Gastrocnemius medialis (tissue), 4 donors: Measurements from ENCODE around the gene COX8A. TPM values are rescaled to one million over a fixed set of nuclear protein-coding genes. Genes with fewer than 3 reads are reported as not detected.
A peak's percentile ranks its signal among the peaks of the same experiment; 100 is the strongest.

ENCODE experiments used
- ATAC-seq, 2 donors: fragments of 150-250 bp; one replicate each; pipeline ENCODE4 v1.9.1; 2016
- DNase-seq, 2 donors: peaks; one replicate each; pipeline ENCODE4 v3.0.0-alpha.2; 2019
- H3K27ac ChIP-seq, 4 donors: fragments of 200-600 bp; sonication (generic); 1 replicate in 1 of 4; 2 replicates in 3 of 4; pipeline ENCODE4 v1.5.1; 2016 to 2018; ENCODE audit warnings: mild to moderate bottlenecking in 2 of 4, moderate library complexity in 1 of 4
- H3K27me3 ChIP-seq, 3 donors: fragments of 200-600 bp; sonication (generic) in 2 of 3; 1 replicate in 1 of 3; 2 replicates in 2 of 3; pipeline versions ENCODE4 v1.5.1 to v1.6.0; 2016 to 2019; ENCODE audit warnings: mild to moderate bottlenecking in 1 of 3, moderate library complexity in 1 of 3
- H3K36me3 ChIP-seq, 2 donors: fragments of 200-600 bp; sonication (generic) in 1 of 2; one replicate each; pipeline ENCODE4 v1.5.1; 2017 to 2018
- H3K4me1 ChIP-seq, 2 donors: fragments of 200-600 bp; sonication (generic) in 1 of 2; one replicate each; pipeline ENCODE4 v1.5.1; 2016 to 2017; ENCODE audit warnings: mild to moderate bottlenecking in 2 of 2
- H3K4me3 ChIP-seq, 4 donors: fragments of 200-600 bp; sonication (generic) in 3 of 4; 1 replicate in 1 of 4; 2 replicates in 3 of 4; pipeline ENCODE4 v1.5.1; 2016 to 2019; ENCODE audit warnings: mild to moderate bottlenecking in 2 of 4
- H3K9me3 ChIP-seq, 3 donors: fragments of 200-600 bp; sonication (generic) in 2 of 3; 1 replicate in 1 of 3; 2 replicates in 2 of 3; pipeline ENCODE4 v1.5.1; 2016 to 2019
- POLR2A ChIP-seq, 2 donors: fragments of 450-650 bp; IDR thresholded peaks; one replicate each; pipeline ENCODE4 v1.6.1; 2017; ENCODE audit warnings: antibody characterized with exemption in 2 of 2, mild to moderate bottlenecking in 2 of 2, moderate library complexity in 2 of 2
- in situ Hi-C, 4 donors: fragments of 200-750 bp; cut with MboI; loops; one replicate each; pipeline versions ENCODE4 v1.15.0 to v1.8.0; 2017; ENCODE audit warnings: low sequenced_read_pairs in 4 of 4
- intact Hi-C: fragments of 100-400 bp; cut with DNase I; formaldehyde crosslinking; loops from one replicate; pipeline ENCODE4 v1.15.1; 2023; ENCODE audit warnings: low total_unique reads
- total RNA-seq, 4 donors: library from RNA; depleted of rRNA; stranded (reverse); fragments of >200 nt; gene quantifications; one replicate each; pipeline versions ENCODE4 v1.1.0 to v1.2.3, GENCODE V29; 2016
- TF ChIP-seq, protein P1 (sequence below), 5 experiments: fragments of 450-650 bp in 3 of 5; fragments of 200-600 bp in 2 of 5; sonication (generic) in 2 of 5; IDR thresholded peaks in 4 of 5; conservative IDR thresholded peaks in 1 of 5; 1 replicate in 4 of 5; 2 replicates in 1 of 5; pipeline ENCODE4 v1.5.1; 2016 to 2019; ENCODE audit warnings: antibody characterized with exemption in 5 of 5, mild to moderate bottlenecking in 3 of 5, moderate library complexity in 3 of 5

The COX8A gene, protein sequence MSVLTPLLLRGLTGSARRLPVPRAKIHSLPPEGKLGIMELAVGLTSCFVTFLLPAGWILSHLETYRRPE
- total RNA-seq: 1,000 to 10,000 TPM in 2 of 4 donors, 100 to 1,000 TPM in 2; 812 to 1,326 (median 983) TPM

DNA sequence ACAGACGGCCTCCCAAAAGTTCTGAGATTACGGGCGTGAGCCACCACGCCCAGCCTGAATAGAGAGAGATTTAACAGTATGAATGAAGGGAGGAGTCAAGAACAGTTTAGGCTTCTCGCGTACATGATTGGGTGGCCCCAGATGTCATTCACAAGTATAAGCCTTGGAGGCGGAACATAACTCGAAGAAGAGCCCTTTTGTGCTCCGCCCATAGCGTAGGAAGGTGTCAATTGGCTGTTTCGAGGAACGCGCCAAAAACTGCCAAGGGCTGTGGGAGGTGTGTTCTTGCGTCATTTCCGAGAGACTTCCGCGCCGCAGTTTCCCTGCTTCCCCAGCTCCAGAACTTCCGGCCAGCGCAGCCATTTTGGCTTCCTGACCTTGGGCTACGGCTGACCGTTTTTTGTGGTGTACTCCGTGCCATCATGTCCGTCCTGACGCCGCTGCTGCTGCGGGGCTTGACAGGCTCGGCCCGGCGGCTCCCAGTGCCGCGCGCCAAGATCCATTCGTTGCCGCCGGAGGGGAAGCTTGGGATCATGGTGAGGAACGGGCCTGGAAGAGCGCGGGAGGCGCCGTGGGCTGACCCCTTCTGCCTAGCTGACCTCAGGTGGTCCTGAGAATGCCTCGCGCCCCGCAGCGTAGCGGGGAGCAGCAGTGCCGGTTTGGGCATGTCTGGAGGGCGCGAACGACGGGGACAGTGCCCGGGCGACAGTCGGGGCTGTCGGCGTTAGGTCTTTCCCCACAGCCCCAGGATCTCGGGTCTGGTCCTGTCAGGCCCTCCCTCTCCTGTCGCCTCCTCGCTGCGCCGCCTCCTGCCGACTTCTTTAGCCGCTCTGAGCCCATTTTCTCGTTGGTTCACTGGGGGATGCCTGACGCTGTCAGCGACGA is at the start of gene COX8A:
Gene COX8A, plus strand, starts transcription at position 362 of the 885 bp plus-strand sequence. Its CDS starts 61 bp downstream, at position 423.
- in situ Hi-C loops: no loop called here
- intact Hi-C loops: loop anchor here (2.0 kb wide), 1 partner anchor 56 kb away; no protein-coding TSS in a partner anchor
- Histone ChIP-seq H3K36me3 (peaks cover 0 to 10% of the 10 kb centered on the region in 2 donors), H3K4me1 (peaks cover 24 to 27% of the 10 kb centered on the region in 2 donors), H3K27ac (peak within 1 kb of the TSS; percentile 90 to 100 (median 98)), H3K27me3 (no peaks in the 10 kb centered on the region), H3K9me3 (no peaks in the 10 kb centered on the region), H3K4me3 (peak within 1 kb of the TSS; percentile 59 to 100 (median 96))
- TF ChIP-seq POLR2A (IDR thresholded peaks at IDR 0.05): peak; percentile 47 to 66
- TF ChIP-seq, protein P1, sequence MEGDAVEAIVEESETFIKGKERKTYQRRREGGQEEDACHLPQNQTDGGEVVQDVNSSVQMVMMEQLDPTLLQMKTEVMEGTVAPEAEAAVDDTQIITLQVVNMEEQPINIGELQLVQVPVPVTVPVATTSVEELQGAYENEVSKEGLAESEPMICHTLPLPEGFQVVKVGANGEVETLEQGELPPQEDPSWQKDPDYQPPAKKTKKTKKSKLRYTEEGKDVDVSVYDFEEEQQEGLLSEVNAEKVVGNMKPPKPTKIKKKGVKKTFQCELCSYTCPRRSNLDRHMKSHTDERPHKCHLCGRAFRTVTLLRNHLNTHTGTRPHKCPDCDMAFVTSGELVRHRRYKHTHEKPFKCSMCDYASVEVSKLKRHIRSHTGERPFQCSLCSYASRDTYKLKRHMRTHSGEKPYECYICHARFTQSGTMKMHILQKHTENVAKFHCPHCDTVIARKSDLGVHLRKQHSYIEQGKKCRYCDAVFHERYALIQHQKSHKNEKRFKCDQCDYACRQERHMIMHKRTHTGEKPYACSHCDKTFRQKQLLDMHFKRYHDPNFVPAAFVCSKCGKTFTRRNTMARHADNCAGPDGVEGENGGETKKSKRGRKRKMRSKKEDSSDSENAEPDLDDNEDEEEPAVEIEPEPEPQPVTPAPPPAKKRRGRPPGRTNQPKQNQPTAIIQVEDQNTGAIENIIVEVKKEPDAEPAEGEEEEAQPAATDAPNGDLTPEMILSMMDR (IDR thresholded peaks at IDR 0.05 in 4 of 5, conservative IDR thresholded peaks at IDR 0.05 in 1 of 5): peak in 3 of 5 experiments; percentile 8 to 37 (median 14)
- ATAC-seq (peak; percentile 98), DNase-seq (peak; percentile 98 to 99)

DNA sequence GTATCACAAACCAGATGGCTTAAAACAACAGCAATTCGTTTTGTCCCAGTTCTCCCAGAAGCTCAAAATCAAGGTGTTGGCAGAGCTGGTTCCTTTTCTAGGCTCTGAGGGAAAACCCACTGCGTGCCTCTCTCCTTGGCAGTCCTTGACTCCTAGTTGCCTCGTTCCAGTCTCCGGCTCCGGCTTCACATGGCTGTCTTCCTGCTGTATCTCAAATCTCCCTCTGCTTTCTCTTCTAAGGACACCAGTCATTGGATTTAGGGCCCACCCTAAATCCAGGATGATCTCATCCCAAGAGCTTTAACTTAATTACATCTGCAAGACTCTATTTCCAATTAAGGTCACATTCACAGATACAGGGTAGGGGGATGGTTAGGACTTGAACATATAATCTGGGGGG is 44.8 kb upstream of the COX8A start:
- no peak overlapping the region for H3K27ac ChIP-seq
- intact Hi-C loops (no loop called here), in situ Hi-C loops (no loop called here)

DNA sequence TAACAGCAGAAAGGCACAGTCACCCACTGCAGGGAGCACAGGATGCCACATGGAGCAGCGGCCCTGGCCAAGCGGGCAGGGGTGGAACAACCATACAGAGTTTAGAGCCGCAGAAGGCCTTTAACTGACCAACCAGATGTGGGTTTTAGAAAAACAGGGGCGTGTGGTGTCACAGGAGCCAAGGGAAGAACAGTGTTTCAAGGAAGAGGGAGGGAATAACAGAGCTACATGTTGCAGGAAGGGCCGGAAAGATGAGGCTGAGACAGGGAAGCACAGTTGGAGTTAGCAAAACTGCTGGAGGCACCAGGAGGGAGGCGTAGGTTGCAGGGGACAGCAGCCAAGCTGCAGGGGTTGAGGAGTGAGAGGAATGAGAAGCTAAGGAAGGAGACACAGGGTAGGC is 43.4 kb upstream of the COX8A start:
- Histone ChIP-seq H3K4me1 (no peaks in the 10 kb centered on the region), H3K9me3 (no peaks in the 10 kb centered on the region), H3K4me3 (no peak overlapping the region), H3K36me3 (no peaks in the 10 kb centered on the region), H3K27ac (no peak overlapping the region), H3K27me3 (no peaks in the 10 kb centered on the region)
- DNase-seq: no peak
- intact Hi-C loops: no loop called here
- in situ Hi-C loops: no loop called here
- no peak for TF ChIP-seq POLR2A (IDR thresholded peaks at IDR 0.05)
- TF ChIP-seq, protein P1 (IDR thresholded peaks at IDR 0.05 in 4 of 5, conservative IDR thresholded peaks at IDR 0.05 in 1 of 5): no peak
- ATAC-seq: no peak

More for the DNA sequence above, 44.8 kb upstream of the COX8A start:
- H3K36me3 ChIP-seq: no peaks in the 10 kb centered on the region
- DNase-seq (no peak), ATAC-seq (no peak)
- H3K9me3 ChIP-seq: no peaks in the 10 kb centered on the region
- H3K4me3 ChIP-seq: no peak overlapping the region
- H3K27me3 ChIP-seq: no peaks in the 10 kb centered on the region
- TF ChIP-seq, protein P1 (IDR thresholded peaks at IDR 0.05 in 4 of 5, conservative IDR thresholded peaks at IDR 0.05 in 1 of 5): no peak
- no peak for TF ChIP-seq POLR2A (IDR thresholded peaks at IDR 0.05)
- H3K4me1 ChIP-seq: no peaks in the 10 kb centered on the region

DNA sequence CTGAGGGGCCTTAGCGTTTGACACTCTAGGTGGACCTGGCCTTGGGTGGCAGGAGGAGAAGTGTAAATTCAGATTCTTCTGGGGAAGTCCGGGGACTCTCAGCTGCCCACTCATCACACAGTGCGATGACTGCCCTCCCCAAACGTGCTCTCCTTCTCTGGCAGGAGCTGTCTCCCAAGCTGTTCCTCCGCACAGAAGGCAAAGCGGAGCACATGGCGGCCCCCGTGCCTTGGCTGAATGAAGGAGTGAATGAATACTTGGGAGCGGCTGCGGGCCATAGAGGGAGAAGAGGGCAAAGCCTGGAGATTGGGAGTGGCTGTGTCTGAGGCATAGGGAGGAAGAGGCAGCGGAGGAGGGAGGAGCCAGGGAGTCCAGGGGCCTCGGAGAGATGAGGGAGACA is 42.5 kb upstream of the COX8A start:
- Histone ChIP-seq H3K4me1 (no peaks in the 10 kb centered on the region), H3K36me3 (no peaks in the 10 kb centered on the region), H3K27ac (no peak overlapping the region), H3K4me3 (no peak overlapping the region), H3K9me3 (no peaks in the 10 kb centered on the region), H3K27me3 (no peaks in the 10 kb centered on the region)
- TF ChIP-seq, protein P1 (IDR thresholded peaks at IDR 0.05 in 4 of 5, conservative IDR thresholded peaks at IDR 0.05 in 1 of 5): no peak
- TF ChIP-seq POLR2A (IDR thresholded peaks at IDR 0.05): no peak
- DNase-seq (no peak), ATAC-seq (no peak)
- in situ Hi-C loops: no loop called here
- intact Hi-C loops: no loop called here
